GM12801 (cell line): Measurements from ENCODE around the gene NRP1.

ENCODE experiments used
- TF ChIP-seq, protein P1 (sequence below): IDR thresholded peaks from one replicate; pipeline ENCODE4 v1.5.1; 2011; ENCODE audit warnings: control low read depth; ENCODE audit not compliant: insufficient read length; ENCODE audit errors: extremely low read depth

The NRP1 gene

DNA sequence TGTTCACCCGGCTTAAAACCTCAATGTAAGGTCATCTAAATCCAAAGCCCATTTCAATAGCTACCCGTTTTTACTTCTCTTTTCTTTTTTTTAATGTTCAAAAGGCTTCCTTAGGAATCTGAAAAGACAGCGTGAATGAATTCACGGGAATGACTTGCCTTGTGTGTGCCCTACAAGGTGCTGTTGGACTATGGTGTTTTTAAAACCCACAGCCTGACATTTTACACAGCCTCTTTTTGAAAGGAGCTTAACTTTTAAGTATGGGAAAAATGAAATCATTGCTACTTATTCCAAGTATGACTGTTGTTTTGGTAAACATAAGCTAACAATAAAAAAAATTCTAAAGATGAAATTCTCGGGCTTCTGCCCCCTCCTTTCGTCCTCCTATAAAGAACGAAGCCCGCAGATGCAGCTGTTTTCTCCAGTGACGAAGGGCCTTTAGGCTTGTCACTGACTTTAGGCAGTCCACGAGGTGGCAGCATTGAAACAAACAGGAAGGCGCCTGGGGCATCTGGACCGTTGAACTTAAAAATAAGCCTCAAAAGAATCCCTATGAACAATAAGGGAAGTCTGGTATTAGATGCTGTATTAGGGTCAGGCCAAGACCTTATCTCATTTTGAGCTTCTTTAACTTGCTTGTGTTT is 141.3 kb downstream of the NRP1 start:
- TF ChIP-seq, protein P1, sequence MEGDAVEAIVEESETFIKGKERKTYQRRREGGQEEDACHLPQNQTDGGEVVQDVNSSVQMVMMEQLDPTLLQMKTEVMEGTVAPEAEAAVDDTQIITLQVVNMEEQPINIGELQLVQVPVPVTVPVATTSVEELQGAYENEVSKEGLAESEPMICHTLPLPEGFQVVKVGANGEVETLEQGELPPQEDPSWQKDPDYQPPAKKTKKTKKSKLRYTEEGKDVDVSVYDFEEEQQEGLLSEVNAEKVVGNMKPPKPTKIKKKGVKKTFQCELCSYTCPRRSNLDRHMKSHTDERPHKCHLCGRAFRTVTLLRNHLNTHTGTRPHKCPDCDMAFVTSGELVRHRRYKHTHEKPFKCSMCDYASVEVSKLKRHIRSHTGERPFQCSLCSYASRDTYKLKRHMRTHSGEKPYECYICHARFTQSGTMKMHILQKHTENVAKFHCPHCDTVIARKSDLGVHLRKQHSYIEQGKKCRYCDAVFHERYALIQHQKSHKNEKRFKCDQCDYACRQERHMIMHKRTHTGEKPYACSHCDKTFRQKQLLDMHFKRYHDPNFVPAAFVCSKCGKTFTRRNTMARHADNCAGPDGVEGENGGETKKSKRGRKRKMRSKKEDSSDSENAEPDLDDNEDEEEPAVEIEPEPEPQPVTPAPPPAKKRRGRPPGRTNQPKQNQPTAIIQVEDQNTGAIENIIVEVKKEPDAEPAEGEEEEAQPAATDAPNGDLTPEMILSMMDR = no peak

DNA sequence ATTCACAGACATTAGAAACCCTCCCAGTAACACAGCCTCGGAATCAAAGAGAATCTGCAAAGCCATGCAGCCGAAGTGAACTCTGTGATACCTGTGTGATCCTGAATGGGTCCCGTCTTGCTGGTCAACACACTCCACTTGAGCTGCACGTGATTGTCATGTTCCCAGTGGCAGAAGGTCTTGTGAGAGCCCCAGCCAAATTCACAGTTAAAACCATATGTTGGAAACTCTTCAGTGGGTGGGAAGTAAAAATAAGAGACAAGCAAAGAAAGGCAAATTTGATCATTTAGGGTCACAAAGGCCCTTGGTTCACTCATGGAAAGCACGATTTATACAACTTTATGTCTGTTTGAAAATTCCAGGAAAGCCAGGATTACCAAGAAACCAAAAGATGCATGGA is 142.3 kb downstream of the NRP1 start:
- TF ChIP-seq, protein P1 = no peak

DNA sequence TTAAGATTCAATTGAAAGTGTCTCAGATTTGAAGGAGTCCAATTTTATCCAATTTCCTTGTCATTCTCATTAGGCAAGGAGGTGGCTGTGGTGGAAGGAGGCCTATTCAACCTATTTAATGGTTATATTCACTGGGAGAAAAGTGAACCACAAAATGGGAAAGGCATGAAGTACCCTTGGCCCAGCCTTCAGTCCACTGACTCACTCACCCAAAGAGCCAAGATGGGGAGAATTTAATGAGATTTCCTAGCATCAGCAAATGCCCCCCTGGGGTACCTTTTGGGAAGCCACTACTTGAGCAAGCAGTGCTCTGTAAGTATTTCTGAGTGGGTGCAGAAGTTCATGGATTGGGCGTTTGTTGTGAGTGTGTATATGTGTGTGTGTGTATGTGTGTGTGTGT is 144.1 kb downstream of the NRP1 start:
- TF ChIP-seq, protein P1 = no peak

DNA sequence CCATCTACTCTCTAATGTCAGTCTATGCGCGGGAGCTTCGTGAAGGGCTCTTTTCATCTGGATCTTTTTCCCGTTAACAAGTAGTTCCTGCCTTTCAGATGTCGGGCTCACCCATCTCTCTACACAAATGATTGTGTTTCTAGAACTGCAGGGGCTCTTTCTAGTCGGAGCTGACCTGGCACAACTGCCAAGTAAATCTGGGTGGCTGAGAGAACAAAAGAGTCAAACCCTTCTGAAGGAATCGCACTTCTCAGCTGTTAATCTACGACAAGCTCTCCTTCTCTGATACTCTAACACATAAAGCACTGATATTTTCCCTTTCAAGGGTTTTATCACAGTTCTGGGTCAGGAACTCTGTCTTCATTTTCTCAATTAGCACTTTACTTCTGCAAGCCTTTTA is 144.7 kb downstream of the NRP1 start:
- TF ChIP-seq, protein P1 = no peak

DNA sequence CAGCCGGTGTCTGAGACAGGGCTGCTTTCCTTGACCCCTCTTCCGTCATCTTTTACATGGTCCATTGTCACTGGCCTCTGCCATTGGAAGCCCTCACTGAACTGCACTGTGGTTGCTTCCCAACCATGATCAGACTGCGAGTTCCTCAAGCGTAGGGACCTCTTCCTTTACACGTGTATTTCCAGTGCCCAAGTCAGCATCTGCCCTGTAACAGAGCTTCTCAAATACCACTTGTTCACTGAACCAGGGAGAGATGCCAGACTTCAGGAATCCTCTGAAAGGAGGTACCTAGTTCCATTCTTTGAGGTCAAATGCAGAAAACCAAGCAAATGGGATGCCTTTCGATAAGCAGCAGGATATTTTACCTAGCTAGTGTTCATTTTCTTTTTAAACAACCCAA is 145.1 kb downstream of the NRP1 start:
- TF ChIP-seq, protein P1 = no peak

DNA sequence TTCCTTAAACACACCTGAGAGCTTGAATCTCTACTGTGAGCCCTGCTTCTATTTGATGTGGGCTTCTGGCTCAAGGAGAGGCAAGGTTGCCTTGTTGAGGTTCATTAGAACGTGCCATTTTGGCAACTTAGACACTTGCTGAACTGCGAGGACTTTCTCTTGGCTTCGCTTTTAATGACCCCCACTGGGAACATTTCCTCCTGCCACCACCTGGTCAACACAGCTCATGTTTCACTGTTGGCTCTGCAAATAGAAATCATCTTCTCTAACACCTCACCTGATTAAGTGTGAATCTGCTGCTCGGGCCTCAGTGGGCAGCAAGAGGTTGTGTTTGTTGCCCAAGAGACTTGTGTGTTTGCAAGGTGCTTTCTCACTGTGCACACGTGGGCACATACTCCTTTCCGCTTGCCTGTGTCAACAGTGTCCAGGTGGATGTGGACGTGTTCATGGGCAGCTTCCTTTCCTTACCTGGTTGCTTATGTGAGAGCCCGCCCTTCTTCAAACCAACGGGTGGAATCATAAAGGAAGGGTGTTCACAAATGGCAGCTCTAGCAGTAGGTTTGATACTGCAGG is 147.0 kb downstream of the NRP1 start:
- TF ChIP-seq, protein P1 = no peak

DNA sequence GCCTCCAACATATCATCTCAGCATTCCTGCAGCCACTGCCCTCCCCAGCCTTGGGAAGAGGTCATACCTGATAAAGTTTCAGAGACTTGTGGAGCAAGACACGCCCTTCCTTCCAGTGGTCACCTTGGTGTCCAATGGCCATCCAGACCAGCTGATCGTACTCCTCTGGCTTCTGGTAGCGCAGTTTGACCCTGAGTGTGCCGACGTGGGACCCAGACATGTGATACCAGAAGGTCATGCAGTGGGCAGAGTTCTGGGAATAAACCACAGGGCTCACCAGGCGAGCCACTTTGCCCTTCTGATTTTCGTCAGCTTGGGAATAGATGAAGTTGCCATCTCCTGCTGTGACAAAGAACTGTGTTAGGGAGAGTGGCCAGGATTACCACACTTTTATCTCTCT is 148.3 kb downstream of the NRP1 start:
- TF ChIP-seq, protein P1 = no peak

DNA sequence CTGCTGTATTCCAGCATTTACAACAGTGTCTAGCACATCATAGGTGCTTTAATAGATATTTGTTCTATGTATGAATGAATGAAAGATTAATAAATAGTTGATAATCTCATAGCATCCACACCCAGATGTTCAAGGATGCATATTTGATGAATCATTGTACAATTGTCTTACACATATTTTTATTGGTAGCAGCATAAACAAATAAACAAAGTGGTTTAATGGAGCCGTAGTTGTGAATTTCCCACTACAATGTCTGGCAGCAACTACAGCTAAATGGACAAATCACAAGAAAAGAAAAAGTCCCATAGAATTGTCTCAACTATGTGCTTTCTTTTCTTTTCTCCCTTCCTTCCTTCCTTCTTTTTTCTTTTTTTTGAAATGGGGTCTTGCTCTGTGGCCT is 150.8 kb downstream of the NRP1 start:
- TF ChIP-seq, protein P1 = no peak
